GM12892 (cell line): ENCODE measurements around the gene PDE10A.

ENCODE experiments used
- POLR2A ChIP-seq: IDR thresholded peaks from 2 replicates; pipeline ENCODE4 v1.6.1; 2011; ENCODE audit warnings: low read depth, low read length, control low read depth
- POLR2AphosphoS5 ChIP-seq: IDR thresholded peaks from 2 replicates; pipeline ENCODE4 v1.6.1; 2011; ENCODE audit warnings: low read depth, low read length, control low read depth

- TF ChIP-seq POLR2A (no peak), POLR2AphosphoS5 (no peak)
These were observed 78.5 kb downstream of the PDE10A start for GRCh38 chr6:165584541-165584940.
